ENCODE measurements around the gene MMP19.

Gene MMP19

GRCh38 chr12:55818140-55818728 is 24.5 kb downstream of the MMP19 start:
- Histone ChIP-seq H3K4me3 (ENCODE audit: control insufficient read depth in 1 of 7, extremely low read depth in 1 of 7, insufficient read depth in 4 of 7, low read depth in 2 of 7, low read length in 6 of 7) (peak overlapping the region; percentile 84 to 100 (median 99)), H3K36me3 (ENCODE audit: control insufficient read depth in 4 of 4, insufficient read depth in 4 of 4, low read length in 3 of 4) (peaks cover 17 to 60% (median 38%) of the 10 kb centered on the region in 4 experiments), H3K27me3 (replicated peaks in 2 of 5; ENCODE audit: control insufficient read depth in 4 of 5, insufficient read depth in 5 of 5, low read length in 4 of 5) (no peaks in the 10 kb centered on the region), H3K9me3 (ENCODE audit: control extremely low read depth in 1 of 5, control insufficient read depth in 4 of 5, insufficient read depth in 2 of 5, low read depth in 1 of 5, low read length in 4 of 5) (no peaks in the 10 kb centered on the region), H3K27ac (ENCODE audit: insufficient read depth in 1 of 2, low read depth in 1 of 2, low read length in 2 of 2, poor library complexity in 1 of 2, severe bottlenecking in 2 of 2) (peak overlapping the region; percentile 67 to 95), H3K4me1 (ENCODE audit: control extremely low read depth in 1 of 4, control insufficient read depth in 4 of 4, insufficient read depth in 4 of 4, low read length in 3 of 4) (peaks cover 14 to 27% (median 19%) of the 10 kb centered on the region in 4 experiments)
- peak in 1 of 3 donors; percentile 91 for DNase-seq
- POLR2A ChIA-PET: interaction anchor here (0.6 to 3.8 kb wide), 3 partner anchors 12 to 755 kb away, joined by 3 to 22 read pairs (median 3); partner anchors contain the start of gene DNAJC14
- WGBS (ENCODE audit: insufficient coverage): under 1% methylated on average over 15 of the region's 17 CpGs
- CTCF ChIA-PET: interaction anchor here (0.8 to 2.1 kb wide), 16 partner anchors 9 to 221 kb away, joined by 3 to 12 read pairs (median 4); partner anchors contain the start of gene DNAJC14

DNA sequence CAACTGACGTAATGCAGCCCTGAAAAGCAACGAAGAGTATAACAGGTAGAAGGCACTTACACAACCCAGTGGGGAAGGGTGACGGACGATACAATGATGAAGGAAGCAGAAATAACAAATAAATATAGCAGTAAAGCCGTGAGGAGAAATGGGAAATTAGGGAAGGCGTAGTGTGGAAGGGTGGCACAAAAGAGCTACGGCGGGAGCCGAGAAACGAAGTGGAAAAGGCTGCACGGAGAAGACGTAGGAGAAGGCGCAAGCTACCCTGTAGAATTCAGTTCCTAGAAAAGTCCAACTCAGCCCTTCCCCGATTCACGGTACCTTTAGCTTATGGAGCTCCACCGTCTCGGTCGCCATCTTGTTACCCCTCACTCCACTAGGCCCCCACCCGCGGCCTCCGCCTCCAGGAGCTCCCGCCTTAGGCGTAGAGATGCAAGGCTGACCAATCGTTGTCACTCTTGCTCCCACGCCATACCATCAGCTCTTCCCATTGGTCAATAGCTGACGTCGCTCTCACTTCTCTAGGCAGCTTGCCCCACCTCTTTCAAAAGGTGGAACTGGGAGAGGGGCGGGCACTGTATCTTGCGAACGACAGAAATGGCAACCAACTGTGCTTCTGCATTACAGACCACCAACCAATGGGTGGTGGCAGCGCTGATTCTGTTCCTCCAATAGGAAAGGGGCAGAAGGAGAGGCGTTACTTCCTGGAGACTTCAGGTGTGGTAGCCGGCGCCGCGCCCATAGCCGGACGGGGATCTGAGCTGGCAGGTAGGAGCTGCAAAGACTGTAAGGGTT is 25.2 kb downstream of the MMP19 start, which contains the start of the genes ORMDL2 and SARNP:
ORMDL2 (plus strand) TSS at position 697 of the 795 bp plus-strand sequence. CDS start 959 bp downstream, outside the sequence.
SARNP (minus strand) TSS at position 380 of the 795 bp plus-strand sequence; CDS start at position 357, 23 bp downstream.
- WGBS (ENCODE audit: insufficient coverage): 0% methylated on average over 35 of the region's 38 CpGs
- peak within 1 kb of the TSS; percentile 92 to 95 for H3K27ac ChIP-seq (ENCODE audit: insufficient read depth in 1 of 2, low read depth in 1 of 2, low read length in 2 of 2, poor library complexity in 1 of 2, severe bottlenecking in 2 of 2)
- CTCF ChIA-PET: interaction anchor here (0.8 to 2.1 kb wide), 16 partner anchors 10 to 221 kb away, joined by 3 to 12 read pairs (median 4); partner anchors contain the start of gene DNAJC14

DNA sequence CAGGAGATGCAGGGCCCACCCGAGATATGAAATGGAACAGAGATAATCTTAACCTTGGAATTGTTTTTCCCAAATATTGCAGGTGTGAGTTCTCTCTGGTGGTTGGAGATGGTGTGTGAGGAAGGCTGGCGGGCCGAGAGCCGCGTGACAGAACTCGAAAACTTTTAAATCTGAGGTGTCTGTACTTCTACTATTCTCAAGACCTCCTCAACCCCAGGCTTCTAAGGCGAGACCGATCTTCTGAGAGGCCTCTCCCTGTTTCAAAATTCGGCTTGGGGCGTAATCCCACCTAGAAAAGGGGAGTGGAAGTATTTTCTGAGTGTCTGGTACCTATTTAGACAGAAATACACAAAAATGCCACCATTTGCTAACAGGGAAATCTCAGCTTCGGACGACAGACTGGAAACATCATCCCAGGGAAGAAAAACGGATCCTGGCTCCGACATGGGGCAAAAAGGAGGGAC is 25.8 kb downstream of the MMP19 start:
- peak in 2 of 3 donors; percentile 46 to 48 for DNase-seq
- POLR2A ChIA-PET: interaction anchor here (3.8 kb wide), 1 partner anchor 13 kb away, joined by 22 read pairs; the partner anchor contains the start of gene DNAJC14

More for the DNA sequence above, 25.2 kb downstream of the MMP19 start, which contains the start of the genes ORMDL2 and SARNP:
- peak; percentile 100 for DNase-seq
- Histone ChIP-seq H3K4me3 (ENCODE audit: control insufficient read depth in 1 of 7, extremely low read depth in 1 of 7, insufficient read depth in 4 of 7, low read depth in 2 of 7, low read length in 6 of 7) (peak within 1 kb of the TSS; percentile 84 to 100 (median 99)), H3K9me3 (ENCODE audit: control extremely low read depth in 1 of 5, control insufficient read depth in 4 of 5, insufficient read depth in 2 of 5, low read depth in 1 of 5, low read length in 4 of 5) (no peaks in the 10 kb centered on the region), H3K36me3 (ENCODE audit: control insufficient read depth in 4 of 4, insufficient read depth in 4 of 4, low read length in 3 of 4) (peaks cover 15 to 56% (median 34%) of the 10 kb centered on the region in 4 experiments), H3K27me3 (replicated peaks in 2 of 5; ENCODE audit: control insufficient read depth in 4 of 5, insufficient read depth in 5 of 5, low read length in 4 of 5) (no peaks in the 10 kb centered on the region), H3K4me1 (ENCODE audit: control extremely low read depth in 1 of 4, control insufficient read depth in 4 of 4, insufficient read depth in 4 of 4, low read length in 3 of 4) (peaks cover 14 to 27% (median 19%) of the 10 kb centered on the region in 4 experiments)
- POLR2A ChIA-PET: interaction anchor here (0.6 to 3.8 kb wide), 4 partner anchors 12 to 756 kb away, joined by 3 to 22 read pairs (median 3); partner anchors contain the start of gene DNAJC14

DNA sequence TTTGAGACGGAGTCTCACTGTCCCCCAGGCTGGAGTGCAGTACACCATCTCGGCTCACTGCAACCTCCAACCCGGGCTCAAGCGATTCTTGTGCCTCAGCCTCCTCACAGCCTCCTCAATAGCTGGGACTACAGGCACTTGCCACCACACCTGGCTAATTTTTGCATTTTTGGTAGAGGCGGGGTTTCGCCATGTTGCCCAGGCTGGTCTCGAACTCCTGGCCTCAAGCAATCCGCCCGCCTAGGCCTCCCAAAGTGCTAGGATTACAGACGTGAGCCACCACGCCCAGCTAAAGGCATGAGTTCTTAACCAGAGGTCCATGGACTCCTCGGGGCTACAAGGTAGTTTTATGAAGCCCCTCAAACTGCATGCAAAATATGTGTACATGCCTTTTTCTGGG is 27.3 kb downstream of the MMP19 start:
- CTCF ChIA-PET: interaction anchor here (0.9 to 1.7 kb wide), 5 partner anchors 11 to 124 kb away, joined by 3 to 5 read pairs (median 3); no protein-coding TSS in a partner anchor
- Histone ChIP-seq H3K4me1 (ENCODE audit: control extremely low read depth in 1 of 4, control insufficient read depth in 4 of 4, insufficient read depth in 4 of 4, low read length in 3 of 4) (peaks cover 14 to 27% (median 19%) of the 10 kb centered on the region in 4 experiments), H3K27ac (ENCODE audit: insufficient read depth in 1 of 2, low read depth in 1 of 2, low read length in 2 of 2, poor library complexity in 1 of 2, severe bottlenecking in 2 of 2) (peak overlapping the region in 1 of 2 experiments; percentile 12), H3K36me3 (ENCODE audit: control insufficient read depth in 4 of 4, insufficient read depth in 4 of 4, low read length in 3 of 4) (peaks cover 14 to 40% (median 20%) of the 10 kb centered on the region in 4 experiments), H3K27me3 (replicated peaks in 2 of 5; ENCODE audit: control insufficient read depth in 4 of 5, insufficient read depth in 5 of 5, low read length in 4 of 5) (no peaks in the 10 kb centered on the region), H3K4me3 (ENCODE audit: control insufficient read depth in 1 of 7, extremely low read depth in 1 of 7, insufficient read depth in 4 of 7, low read depth in 2 of 7, low read length in 6 of 7) (peak overlapping the region in 2 of 7 experiments; percentile 16 to 100), H3K9me3 (ENCODE audit: control extremely low read depth in 1 of 5, control insufficient read depth in 4 of 5, insufficient read depth in 2 of 5, low read depth in 1 of 5, low read length in 4 of 5) (no peaks in the 10 kb centered on the region)
- 98% methylated on average over 12 of the region's 12 CpGs for WGBS (ENCODE audit: insufficient coverage)
- POLR2A ChIA-PET: no interaction called here
- DNase-seq: no peak

More for the DNA sequence above, 25.8 kb downstream of the MMP19 start:
- H3K27me3 ChIP-seq (replicated peaks in 2 of 5; ENCODE audit: control insufficient read depth in 4 of 5, insufficient read depth in 5 of 5, low read length in 4 of 5): no peaks in the 10 kb centered on the region
- H3K36me3 ChIP-seq (ENCODE audit: control insufficient read depth in 4 of 4, insufficient read depth in 4 of 4, low read length in 3 of 4): peaks cover 14 to 49% (median 28%) of the 10 kb centered on the region in 4 experiments
- peaks cover 14 to 27% (median 19%) of the 10 kb centered on the region in 4 experiments for H3K4me1 ChIP-seq (ENCODE audit: control extremely low read depth in 1 of 4, control insufficient read depth in 4 of 4, insufficient read depth in 4 of 4, low read length in 3 of 4)
- WGBS (ENCODE audit: insufficient coverage): 0% methylated on average over 4 of the region's 14 CpGs
- H3K27ac ChIP-seq (ENCODE audit: insufficient read depth in 1 of 2, low read depth in 1 of 2, low read length in 2 of 2, poor library complexity in 1 of 2, severe bottlenecking in 2 of 2): peak overlapping the region; percentile 92 to 95
- CTCF ChIA-PET: interaction anchor here (0.9 to 2.1 kb wide), 6 partner anchors 10 to 117 kb away, joined by 3 to 10 read pairs (median 4); partner anchors contain the start of gene DNAJC14
- no peaks in the 10 kb centered on the region for H3K9me3 ChIP-seq (ENCODE audit: control extremely low read depth in 1 of 5, control insufficient read depth in 4 of 5, insufficient read depth in 2 of 5, low read depth in 1 of 5, low read length in 4 of 5)
- peak overlapping the region; percentile 84 to 100 (median 99) for H3K4me3 ChIP-seq (ENCODE audit: control insufficient read depth in 1 of 7, extremely low read depth in 1 of 7, insufficient read depth in 4 of 7, low read depth in 2 of 7, low read length in 6 of 7)

GRCh38 chr12:55814257-55814656 is 28.5 kb downstream of the MMP19 start:
- ChIA-PET CTCF (interaction anchor here (1.5 to 2.8 kb wide), 3 partner anchors 10 to 97 kb away, joined by 3 to 11 read pairs (median 10); no protein-coding TSS in a partner anchor), POLR2A (no interaction called here)

DNA sequence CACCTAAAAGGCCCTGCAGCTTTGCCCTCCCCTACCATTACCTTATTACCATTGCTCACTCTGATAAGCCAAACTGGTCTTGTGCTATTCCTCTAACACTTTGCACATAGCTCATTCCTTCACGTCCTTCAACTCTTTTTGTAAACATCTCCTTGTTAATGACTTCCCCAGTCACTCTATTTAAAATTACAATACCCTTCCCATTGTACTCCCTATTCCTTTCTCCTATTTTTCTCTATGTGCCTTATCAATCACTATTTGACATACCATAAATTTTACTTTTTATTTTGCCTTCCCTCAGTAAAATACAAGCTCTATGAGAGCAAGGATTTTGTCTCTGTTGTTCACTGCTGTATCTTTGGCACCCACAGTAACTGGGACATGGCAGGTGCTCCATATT is 30.6 kb downstream of the MMP19 start:
- DNase-seq: no peak
- CTCF ChIA-PET: interaction anchor here (1.1 to 2.8 kb wide), 7 partner anchors 8 to 74 kb away, joined by 3 to 14 read pairs (median 5); no protein-coding TSS in a partner anchor
- Histone ChIP-seq H3K4me1 (ENCODE audit: control extremely low read depth in 1 of 4, control insufficient read depth in 4 of 4, insufficient read depth in 4 of 4, low read length in 3 of 4) (peaks cover 7 to 18% (median 9%) of the 10 kb centered on the region in 4 experiments), H3K27ac (ENCODE audit: insufficient read depth in 1 of 2, low read depth in 1 of 2, low read length in 2 of 2, poor library complexity in 1 of 2, severe bottlenecking in 2 of 2) (no peak overlapping the region), H3K9me3 (ENCODE audit: control extremely low read depth in 1 of 5, control insufficient read depth in 4 of 5, insufficient read depth in 2 of 5, low read depth in 1 of 5, low read length in 4 of 5) (no peaks in the 10 kb centered on the region), H3K36me3 (ENCODE audit: control insufficient read depth in 4 of 4, insufficient read depth in 4 of 4, low read length in 3 of 4) (peaks cover 6 to 39% (median 18%) of the 10 kb centered on the region in 4 experiments), H3K4me3 (ENCODE audit: control insufficient read depth in 1 of 7, extremely low read depth in 1 of 7, insufficient read depth in 4 of 7, low read depth in 2 of 7, low read length in 6 of 7) (no peak overlapping the region), H3K27me3 (replicated peaks in 2 of 5; ENCODE audit: control insufficient read depth in 4 of 5, insufficient read depth in 5 of 5, low read length in 4 of 5) (no peaks in the 10 kb centered on the region)
- POLR2A ChIA-PET: no interaction called here
- WGBS (ENCODE audit: insufficient coverage): 87% methylated on average over 1 of the region's 1 CpG

More at GRCh38 chr12:55814257-55814656, 28.5 kb downstream of the MMP19 start:
- Histone ChIP-seq H3K27ac (ENCODE audit: insufficient read depth in 1 of 2, low read depth in 1 of 2, low read length in 2 of 2, poor library complexity in 1 of 2, severe bottlenecking in 2 of 2) (no peak overlapping the region), H3K4me3 (ENCODE audit: control insufficient read depth in 1 of 7, extremely low read depth in 1 of 7, insufficient read depth in 4 of 7, low read depth in 2 of 7, low read length in 6 of 7) (no peak overlapping the region), H3K9me3 (ENCODE audit: control extremely low read depth in 1 of 5, control insufficient read depth in 4 of 5, insufficient read depth in 2 of 5, low read depth in 1 of 5, low read length in 4 of 5) (no peaks in the 10 kb centered on the region), H3K36me3 (ENCODE audit: control insufficient read depth in 4 of 4, insufficient read depth in 4 of 4, low read length in 3 of 4) (peaks cover 6 to 35% (median 14%) of the 10 kb centered on the region in 4 experiments), H3K4me1 (ENCODE audit: control extremely low read depth in 1 of 4, control insufficient read depth in 4 of 4, insufficient read depth in 4 of 4, low read length in 3 of 4) (peaks cover 14 to 27% (median 17%) of the 10 kb centered on the region in 4 experiments), H3K27me3 (replicated peaks in 2 of 5; ENCODE audit: control insufficient read depth in 4 of 5, insufficient read depth in 5 of 5, low read length in 4 of 5) (no peaks in the 10 kb centered on the region)
- no peak for DNase-seq
